Measurements from ENCODE around the gene AVPR1A.

DNA sequence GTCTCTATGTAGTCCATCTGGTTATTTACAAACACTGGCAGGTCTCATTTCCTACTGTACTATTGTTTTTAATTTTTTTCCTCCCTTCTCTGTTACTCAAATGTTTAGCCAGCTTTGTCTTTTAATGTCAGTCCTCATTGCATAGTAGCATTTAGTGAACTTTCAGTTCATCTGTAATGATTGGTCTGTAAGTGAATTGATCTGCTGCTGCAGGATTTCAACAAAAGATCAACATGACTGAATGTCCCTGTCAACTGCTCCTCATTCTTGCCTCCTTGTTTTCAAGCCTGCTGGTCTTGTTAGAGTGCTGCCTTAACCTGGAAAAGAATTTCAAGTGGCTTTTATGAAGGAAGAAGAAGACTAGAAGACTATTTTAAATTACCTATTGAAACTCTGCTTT, 19.3 kb upstream of the AVPR1A start:
- TF ChIP-seq CTCF (IDR thresholded peaks at IDR 0.05) (no peak), POLR2A (IDR thresholded peaks at IDR 0.05) (no peak)
